Vagina (tissue), 2 donors: ENCODE data around the gene DPP3. TPM values are rescaled to one million over a fixed set of nuclear protein-coding genes. Genes with fewer than 3 reads are reported as not detected.

Source experiments
- DNase-seq, 2 donors: peaks; one replicate each; pipeline ENCODE4 v3.0.0-alpha.2; 2017; ENCODE audit errors: extremely low spot score in 2 of 2
- H3K27ac ChIP-seq: fragments of 200-600 bp; sonication (generic); one replicate; pipeline ENCODE4 v1.5.1; 2019
- H3K27me3 ChIP-seq: fragments of 200-600 bp; sonication (generic); one replicate; pipeline ENCODE4 v1.5.1; 2019
- H3K36me3 ChIP-seq, 2 donors: fragments of 200-600 bp; sonication (generic); one replicate each; pipeline ENCODE4 v1.5.1; 2017 to 2019
- H3K4me1 ChIP-seq: fragments of 200-600 bp; sonication (generic); one replicate; pipeline ENCODE4 v1.5.1; 2019
- H3K4me3 ChIP-seq, 2 donors: fragments of 200-600 bp; sonication (generic); 1 replicate in 1 of 2; 2 replicates in 1 of 2; pipeline ENCODE4 v1.5.1; 2016 to 2019
- H3K9me3 ChIP-seq: fragments of 200-600 bp; sonication (generic); one replicate; pipeline ENCODE4 v1.5.1; 2019
- POLR2A ChIP-seq, 2 donors: fragments of 450-650 bp; IDR thresholded peaks; one replicate each; pipeline ENCODE4 v1.6.1; 2017; ENCODE audit warnings: antibody characterized with exemption in 2 of 2, mild to moderate bottlenecking in 2 of 2, moderate library complexity in 2 of 2
- POLR2AphosphoS5 ChIP-seq, 2 donors: sonication (generic); formaldehyde crosslinking; IDR thresholded peaks; one replicate each; pipeline ENCODE4 v1.9.0; 2017; ENCODE audit warnings: antibody characterized with exemption in 2 of 2, mild to moderate bottlenecking in 2 of 2, low read depth in 1 of 2; ENCODE audit not compliant: insufficient read depth in 1 of 2
- intact Hi-C: fragments of 100-400 bp; cut with DNase I; formaldehyde crosslinking; loops from one replicate; pipeline ENCODE4 v1.15.1; 2023
- total RNA-seq: library from RNA; depleted of rRNA; stranded (reverse); fragments of >200 nt; gene quantifications from one replicate; pipeline ENCODE4 v1.2.3, GENCODE V29; 2016
- TF ChIP-seq, protein P1 (sequence below), 3 experiments: fragments of 450-650 bp in 2 of 3; fragments of 200-600 bp in 1 of 3; sonication (generic) in 1 of 3; IDR thresholded peaks; one replicate each; pipeline ENCODE4 v1.5.1; 2017 to 2019; ENCODE audit warnings: antibody characterized with exemption in 3 of 3, mild to moderate bottlenecking in 2 of 3, moderate library complexity in 2 of 3

The DPP3 gene
- total RNA-seq, 1 donor from 2014 or later, result 10.8 TPM

DNA sequence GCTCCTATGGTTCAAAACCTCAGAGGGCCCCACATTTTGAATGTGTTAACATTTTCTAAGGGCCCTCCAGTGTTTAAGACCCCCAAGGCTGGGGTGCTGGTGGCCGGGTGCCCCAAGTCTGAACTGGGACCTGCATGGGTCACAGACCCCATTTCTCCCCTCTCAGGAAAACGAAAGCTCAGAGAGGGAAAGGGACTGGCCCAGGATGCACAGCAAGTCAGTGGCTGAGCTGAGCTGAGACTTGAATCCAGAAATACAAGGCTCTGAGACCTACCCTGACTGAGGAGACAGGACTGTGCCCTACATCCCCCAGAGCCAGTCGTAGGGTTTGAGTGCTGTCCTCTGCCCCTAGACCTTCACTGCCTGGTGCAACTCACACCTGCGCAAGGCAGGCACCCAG is 70.7 kb downstream of the DPP3 start:
- no peak overlapping the region for H3K27ac ChIP-seq
- no peak overlapping the region for H3K4me3 ChIP-seq
- no peak for DNase-seq
- no peaks in the 10 kb centered on the region for H3K27me3 ChIP-seq
- H3K9me3 ChIP-seq, result no peaks in the 10 kb centered on the region
- intact Hi-C loops, result no loop called here
- peaks cover 10% of the 10 kb centered on the region for H3K4me1 ChIP-seq
- no peaks in the 10 kb centered on the region for H3K36me3 ChIP-seq
- TF ChIP-seq POLR2A (IDR thresholded peaks at IDR 0.05) (no peak), POLR2AphosphoS5 (IDR thresholded peaks at IDR 0.05; ENCODE audit: insufficient read depth in 1 of 2, low read depth in 1 of 2) (no peak)
- TF ChIP-seq, protein P1, sequence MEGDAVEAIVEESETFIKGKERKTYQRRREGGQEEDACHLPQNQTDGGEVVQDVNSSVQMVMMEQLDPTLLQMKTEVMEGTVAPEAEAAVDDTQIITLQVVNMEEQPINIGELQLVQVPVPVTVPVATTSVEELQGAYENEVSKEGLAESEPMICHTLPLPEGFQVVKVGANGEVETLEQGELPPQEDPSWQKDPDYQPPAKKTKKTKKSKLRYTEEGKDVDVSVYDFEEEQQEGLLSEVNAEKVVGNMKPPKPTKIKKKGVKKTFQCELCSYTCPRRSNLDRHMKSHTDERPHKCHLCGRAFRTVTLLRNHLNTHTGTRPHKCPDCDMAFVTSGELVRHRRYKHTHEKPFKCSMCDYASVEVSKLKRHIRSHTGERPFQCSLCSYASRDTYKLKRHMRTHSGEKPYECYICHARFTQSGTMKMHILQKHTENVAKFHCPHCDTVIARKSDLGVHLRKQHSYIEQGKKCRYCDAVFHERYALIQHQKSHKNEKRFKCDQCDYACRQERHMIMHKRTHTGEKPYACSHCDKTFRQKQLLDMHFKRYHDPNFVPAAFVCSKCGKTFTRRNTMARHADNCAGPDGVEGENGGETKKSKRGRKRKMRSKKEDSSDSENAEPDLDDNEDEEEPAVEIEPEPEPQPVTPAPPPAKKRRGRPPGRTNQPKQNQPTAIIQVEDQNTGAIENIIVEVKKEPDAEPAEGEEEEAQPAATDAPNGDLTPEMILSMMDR (IDR thresholded peaks at IDR 0.05), result no peak

DNA sequence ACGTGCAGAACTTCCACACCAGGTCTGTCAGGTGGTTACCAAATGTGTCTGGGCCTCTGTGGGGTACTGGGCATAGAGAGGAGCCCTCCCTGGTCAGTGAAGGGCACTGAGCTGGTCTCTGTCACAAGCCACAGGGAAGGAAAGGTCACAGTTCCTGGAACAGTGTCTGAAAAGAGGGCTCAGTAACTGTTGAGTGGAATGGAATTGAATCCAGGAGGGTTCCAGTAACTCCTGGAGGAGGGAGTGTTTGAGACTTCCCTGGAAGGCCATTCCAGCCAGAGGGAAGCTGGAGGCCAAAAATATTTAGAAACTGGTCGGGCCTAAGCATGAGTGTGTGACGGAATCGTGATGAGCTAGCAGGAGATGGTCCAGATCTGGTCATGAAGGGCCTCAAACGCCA is 74.4 kb downstream of the DPP3 start:
- DNase-seq, result no peak
- H3K4me1 ChIP-seq, result peaks cover 10% of the 10 kb centered on the region
- no peak overlapping the region for H3K4me3 ChIP-seq
- H3K27ac ChIP-seq, result no peak overlapping the region
- TF ChIP-seq, protein P1 (IDR thresholded peaks at IDR 0.05), result no peak
- TF ChIP-seq POLR2AphosphoS5 (IDR thresholded peaks at IDR 0.05; ENCODE audit: insufficient read depth in 1 of 2, low read depth in 1 of 2) (no peak), POLR2A (IDR thresholded peaks at IDR 0.05) (no peak)
- H3K9me3 ChIP-seq, result no peaks in the 10 kb centered on the region
- H3K27me3 ChIP-seq, result no peaks in the 10 kb centered on the region
- intact Hi-C loops, result no loop called here
- H3K36me3 ChIP-seq, result no peaks in the 10 kb centered on the region

DNA sequence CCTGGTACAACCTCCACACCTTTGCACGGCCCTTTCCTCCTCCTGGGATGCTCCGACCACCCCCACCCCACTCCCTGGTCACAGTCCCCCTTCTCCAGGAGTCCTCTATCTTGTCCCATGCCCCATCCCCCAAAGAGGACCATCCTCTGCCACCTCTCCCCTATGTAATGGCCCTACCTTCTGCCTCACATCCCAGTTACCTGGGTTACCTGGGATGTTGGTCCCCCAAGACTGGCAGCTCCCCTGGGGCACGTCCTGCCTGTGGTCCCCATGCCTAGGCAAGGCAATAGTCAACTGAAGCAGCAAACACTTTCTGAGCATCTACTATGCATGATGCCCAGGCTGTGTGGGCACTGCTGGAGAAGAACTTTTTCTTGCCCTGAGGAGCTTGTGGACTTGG is 75.2 kb downstream of the DPP3 start:
- intact Hi-C loops, result no loop called here
- H3K27ac ChIP-seq, result no peak overlapping the region
- no peaks in the 10 kb centered on the region for H3K27me3 ChIP-seq
- DNase-seq, result no peak
- TF ChIP-seq POLR2AphosphoS5 (IDR thresholded peaks at IDR 0.05; ENCODE audit: insufficient read depth in 1 of 2, low read depth in 1 of 2) (no peak), POLR2A (IDR thresholded peaks at IDR 0.05) (no peak)
- TF ChIP-seq, protein P1 (IDR thresholded peaks at IDR 0.05), result no peak
- H3K4me1 ChIP-seq, result peaks cover 12% of the 10 kb centered on the region
- no peak overlapping the region for H3K4me3 ChIP-seq
- no peaks in the 10 kb centered on the region for H3K9me3 ChIP-seq
- H3K36me3 ChIP-seq, result no peaks in the 10 kb centered on the region

DNA sequence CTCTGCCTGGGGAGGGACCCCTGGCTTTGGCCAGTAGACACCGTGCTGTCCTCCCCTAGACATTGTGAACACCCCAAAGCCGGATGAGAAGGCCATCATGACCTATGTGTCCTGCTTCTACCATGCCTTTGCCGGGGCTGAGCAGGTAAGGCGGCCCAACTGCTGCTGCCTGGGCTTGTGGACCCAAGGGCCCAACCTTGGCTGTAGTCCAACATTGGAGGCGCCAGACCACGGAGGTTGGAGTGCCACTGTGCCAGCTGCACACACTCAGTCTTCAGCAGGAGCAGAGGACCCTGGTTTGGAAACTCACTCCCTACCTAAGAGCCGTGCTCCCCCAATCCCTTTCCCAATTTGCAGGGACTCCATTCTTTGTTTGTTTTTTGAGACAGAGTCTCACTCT is 75.9 kb downstream of the DPP3 start:
- H3K4me1 ChIP-seq, result peaks cover 12% of the 10 kb centered on the region
- no peak overlapping the region for H3K27ac ChIP-seq
- no peaks in the 10 kb centered on the region for H3K9me3 ChIP-seq
- TF ChIP-seq, protein P1 (IDR thresholded peaks at IDR 0.05), result no peak
- TF ChIP-seq POLR2AphosphoS5 (IDR thresholded peaks at IDR 0.05; ENCODE audit: insufficient read depth in 1 of 2, low read depth in 1 of 2) (no peak), POLR2A (IDR thresholded peaks at IDR 0.05) (no peak)
- intact Hi-C loops, result no loop called here
- no peaks in the 10 kb centered on the region for H3K27me3 ChIP-seq
- no peaks in the 10 kb centered on the region for H3K36me3 ChIP-seq
- no peak for DNase-seq
- no peak overlapping the region for H3K4me3 ChIP-seq

DNA sequence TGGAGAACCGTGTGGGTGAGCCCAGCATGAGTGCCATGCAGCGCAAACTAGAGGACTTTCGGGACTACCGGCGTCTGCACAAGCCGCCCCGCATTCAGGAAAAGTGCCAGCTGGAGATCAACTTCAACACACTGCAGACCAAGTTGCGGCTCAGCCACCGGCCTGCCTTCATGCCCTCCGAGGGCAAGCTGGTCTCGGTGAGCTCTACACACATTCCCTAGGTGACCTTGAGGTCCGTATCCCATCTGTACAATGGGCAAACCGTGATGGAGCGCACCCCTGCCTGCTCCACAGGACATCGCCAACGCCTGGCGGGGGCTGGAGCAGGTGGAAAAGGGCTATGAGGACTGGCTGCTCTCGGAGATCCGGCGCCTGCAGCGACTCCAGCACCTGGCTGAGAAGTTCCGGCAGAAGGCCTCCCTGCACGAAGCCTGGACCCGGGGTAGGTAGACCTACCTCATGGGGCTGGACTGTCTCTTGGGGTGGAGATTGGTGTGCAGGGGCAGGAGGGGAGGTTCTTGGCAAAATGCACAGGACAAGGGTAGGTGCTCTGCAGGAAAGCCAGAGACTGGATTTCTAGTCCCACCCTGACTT is 77.6 kb downstream of the DPP3 start:
- H3K9me3 ChIP-seq, result no peaks in the 10 kb centered on the region
- H3K27ac ChIP-seq, result no peak overlapping the region
- TF ChIP-seq POLR2A (IDR thresholded peaks at IDR 0.05), result no peak
- no peak for TF ChIP-seq POLR2AphosphoS5 (IDR thresholded peaks at IDR 0.05; ENCODE audit: insufficient read depth in 1 of 2, low read depth in 1 of 2)
- TF ChIP-seq, protein P1 (IDR thresholded peaks at IDR 0.05), result no peak
- H3K4me1 ChIP-seq, result peaks cover 12% of the 10 kb centered on the region
- intact Hi-C loops, result no loop called here
- H3K36me3 ChIP-seq, result no peaks in the 10 kb centered on the region
- H3K4me3 ChIP-seq, result no peak overlapping the region
- H3K27me3 ChIP-seq, result no peaks in the 10 kb centered on the region
- no peak for DNase-seq
